Hematopoietic multipotent progenitor cell treated with erythropoietin and hydrocortisone succinate and interleukin-3 and kit ligand, for 15 days (in vitro differentiated cells): ENCODE measurements around the gene AIF1L.

Experiments
- DNase-seq: peaks from one replicate; pipeline ENCODE4 v3.0.0-alpha.2; 2015; ENCODE audit warnings: low spot score

AIF1L gene

DNA sequence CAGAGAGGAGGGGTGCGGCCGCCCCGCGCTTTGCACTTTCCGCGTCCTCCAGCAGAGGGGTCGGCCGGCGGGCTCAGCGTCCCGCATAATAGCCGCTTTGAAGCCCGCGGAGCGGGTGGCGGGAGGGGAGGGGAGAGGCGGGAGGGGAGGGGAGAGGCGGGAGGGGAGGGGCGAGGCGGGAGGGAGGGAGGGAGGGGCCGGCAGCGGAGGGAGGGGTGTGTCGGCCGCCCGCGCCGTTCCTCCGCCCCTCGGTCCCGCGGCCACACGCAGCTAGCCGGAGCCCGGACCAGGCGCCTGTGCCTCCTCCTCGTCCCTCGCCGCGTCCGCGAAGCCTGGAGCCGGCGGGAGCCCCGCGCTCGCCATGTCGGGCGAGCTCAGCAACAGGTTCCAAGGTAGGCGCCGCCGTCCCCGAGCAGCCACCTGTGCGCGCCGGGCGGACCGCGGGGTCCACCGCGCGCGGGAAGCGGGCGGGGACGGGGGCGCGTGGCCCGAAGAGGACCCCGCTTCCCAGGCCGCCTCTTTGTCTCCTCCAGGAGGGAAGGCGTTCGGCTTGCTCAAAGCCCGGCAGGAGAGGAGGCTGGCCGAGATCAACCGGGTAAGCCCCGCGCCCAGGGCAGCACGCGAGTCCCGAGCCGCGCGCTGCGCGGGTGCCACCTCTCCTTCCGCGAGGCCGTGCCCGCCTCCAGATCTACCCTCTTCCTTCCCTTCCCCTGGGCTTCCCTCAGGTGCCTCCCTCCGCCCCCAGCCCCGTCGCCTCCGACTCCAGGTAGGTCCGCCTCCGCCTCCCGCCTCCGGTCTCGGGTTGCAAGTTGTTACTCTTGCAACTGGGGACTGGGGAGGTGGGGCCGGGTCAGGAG lies at the start of gene AIF1L:
TSS of gene AIF1L (plus strand) at position 263 of the 857 bp plus-strand sequence. CDS start at position 362, 99 bp downstream.
- DNase-seq, result no peak

DNA sequence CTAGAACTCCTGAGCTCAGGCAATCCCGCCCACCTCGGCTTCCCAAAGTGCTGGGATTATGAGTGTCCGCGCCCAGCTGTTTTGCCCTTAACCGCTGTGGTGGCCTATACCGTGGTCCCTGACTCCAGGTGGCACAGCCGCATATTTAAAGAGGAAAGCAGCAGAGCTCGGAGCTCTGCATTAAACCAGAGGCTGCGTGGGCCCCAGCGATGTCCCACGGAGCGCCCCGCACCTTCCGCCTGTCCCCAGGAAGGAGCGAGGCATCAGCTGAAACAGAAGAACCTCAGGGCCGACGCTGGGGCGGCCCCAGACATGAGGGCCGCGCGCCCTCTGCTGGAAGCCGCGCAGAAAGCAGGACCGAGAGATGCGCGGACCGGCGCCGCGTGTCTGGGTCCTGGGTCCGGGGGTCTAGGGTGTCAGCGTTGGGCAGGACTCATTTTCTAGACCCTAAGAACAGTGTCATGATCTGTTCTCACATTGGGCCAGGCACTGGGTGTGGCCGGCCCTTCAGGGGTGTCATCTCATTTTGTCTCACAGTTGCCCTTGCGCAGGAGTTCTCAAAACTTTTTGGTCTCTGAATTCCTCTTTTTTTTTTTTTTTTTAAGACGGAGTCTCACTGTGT lies 49.6 kb upstream of the AIF1L start:
- DNase-seq, result peak; percentile 61

DNA sequence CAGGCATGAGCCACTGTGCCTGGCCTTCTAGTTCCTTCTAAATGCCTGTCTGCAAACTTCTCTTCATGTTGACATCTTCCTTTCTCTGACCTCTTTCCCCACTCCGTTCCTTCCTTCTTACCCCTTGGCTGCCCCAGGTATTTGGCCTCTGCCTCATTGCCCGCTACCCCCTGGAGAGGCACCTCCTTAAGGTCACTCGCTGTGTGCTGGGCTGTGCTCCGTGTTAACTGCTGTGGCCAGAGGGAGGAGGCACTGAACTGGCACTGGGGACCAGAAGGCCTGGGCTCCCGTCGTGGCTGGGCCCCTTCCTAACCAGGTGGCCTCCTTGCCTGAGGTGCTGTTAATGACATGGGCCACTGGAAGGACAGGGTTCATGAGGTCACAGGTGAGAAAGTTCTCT lies 48.0 kb upstream of the AIF1L start:
- DNase-seq, result no peak

DNA sequence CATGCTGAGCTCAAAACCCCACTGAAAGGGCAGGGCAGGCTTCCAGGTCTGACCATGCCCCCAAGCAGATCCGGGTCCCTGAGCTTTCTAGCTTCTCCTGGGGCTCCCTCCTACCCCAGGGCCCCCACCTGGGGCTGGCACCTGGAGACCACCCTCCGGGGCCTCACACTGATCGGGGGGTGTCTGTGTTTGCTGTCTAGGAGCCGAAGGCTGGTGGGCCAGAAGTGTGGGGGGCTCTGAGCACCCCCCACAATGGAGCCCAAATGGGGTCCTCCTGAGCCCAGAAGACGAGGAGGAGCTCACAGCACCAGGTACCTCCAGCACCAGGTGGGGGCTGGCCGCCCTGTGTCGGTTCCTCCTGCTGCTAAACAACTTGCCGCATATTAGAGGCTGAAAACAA lies 47.5 kb upstream of the AIF1L start:
- no peak for DNase-seq

DNA sequence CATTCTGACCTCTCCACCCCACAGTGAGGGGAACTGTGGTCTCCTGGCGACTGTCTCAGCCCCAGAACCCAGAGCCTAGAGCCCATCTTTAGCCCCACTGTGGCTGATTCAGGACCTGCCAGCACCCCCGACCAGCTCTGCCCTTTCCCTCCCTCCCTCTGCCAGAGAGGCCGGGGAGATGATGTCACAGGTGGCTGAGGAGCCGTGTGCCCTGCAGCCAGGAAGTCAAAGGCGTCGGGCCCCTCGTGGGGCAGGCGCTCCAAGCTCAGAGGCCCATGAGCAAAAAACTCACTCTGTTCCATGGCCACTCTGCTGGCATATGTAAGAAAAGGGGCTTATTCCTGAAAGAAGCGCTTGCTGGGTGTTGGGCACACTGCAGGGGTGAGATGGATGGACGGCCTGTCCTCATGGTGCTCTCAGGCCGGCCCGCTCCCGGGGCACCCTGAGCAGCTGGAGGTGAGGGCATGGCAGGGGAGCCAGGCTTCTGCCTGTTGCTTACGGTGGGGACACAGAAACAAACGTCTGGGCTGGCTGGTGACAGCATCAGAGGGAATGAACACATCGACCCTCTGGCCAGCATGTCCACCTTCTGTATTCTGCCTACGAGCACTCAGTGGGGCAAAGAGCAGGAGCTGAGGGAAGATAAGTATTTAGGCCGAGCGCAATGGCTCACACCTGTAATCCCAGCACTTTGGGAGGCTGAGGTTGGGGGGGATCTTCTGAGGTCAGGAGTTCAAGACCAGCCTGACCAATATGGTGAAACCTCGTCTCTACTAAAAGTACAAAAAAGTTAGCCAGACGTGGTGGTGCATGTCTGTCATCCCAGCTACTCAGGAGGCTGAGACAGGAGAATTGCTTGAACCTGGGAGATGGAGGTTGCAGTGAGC lies 46.3 kb upstream of the AIF1L start:
- no peak for DNase-seq

DNA sequence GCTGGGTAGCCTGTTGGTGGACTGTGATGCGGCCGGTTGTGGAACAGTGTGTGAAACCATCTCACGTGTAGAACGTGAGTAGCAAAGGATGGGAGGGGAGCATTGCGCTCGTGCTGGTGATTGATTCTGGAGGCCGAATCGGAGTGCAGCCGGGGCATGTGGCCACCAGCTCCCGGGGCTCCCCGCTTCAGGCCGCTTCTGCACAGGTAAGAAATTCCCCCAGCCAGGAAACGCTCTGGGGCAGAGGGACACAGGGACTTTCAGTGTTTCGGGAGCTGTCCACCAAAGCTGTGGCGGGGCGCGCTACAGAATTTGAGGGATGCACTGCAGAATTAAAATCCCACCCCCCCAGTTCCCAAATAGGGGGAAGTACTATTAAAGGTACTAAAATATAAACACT lies 45.5 kb upstream of the AIF1L start:
- no peak for DNase-seq

DNA sequence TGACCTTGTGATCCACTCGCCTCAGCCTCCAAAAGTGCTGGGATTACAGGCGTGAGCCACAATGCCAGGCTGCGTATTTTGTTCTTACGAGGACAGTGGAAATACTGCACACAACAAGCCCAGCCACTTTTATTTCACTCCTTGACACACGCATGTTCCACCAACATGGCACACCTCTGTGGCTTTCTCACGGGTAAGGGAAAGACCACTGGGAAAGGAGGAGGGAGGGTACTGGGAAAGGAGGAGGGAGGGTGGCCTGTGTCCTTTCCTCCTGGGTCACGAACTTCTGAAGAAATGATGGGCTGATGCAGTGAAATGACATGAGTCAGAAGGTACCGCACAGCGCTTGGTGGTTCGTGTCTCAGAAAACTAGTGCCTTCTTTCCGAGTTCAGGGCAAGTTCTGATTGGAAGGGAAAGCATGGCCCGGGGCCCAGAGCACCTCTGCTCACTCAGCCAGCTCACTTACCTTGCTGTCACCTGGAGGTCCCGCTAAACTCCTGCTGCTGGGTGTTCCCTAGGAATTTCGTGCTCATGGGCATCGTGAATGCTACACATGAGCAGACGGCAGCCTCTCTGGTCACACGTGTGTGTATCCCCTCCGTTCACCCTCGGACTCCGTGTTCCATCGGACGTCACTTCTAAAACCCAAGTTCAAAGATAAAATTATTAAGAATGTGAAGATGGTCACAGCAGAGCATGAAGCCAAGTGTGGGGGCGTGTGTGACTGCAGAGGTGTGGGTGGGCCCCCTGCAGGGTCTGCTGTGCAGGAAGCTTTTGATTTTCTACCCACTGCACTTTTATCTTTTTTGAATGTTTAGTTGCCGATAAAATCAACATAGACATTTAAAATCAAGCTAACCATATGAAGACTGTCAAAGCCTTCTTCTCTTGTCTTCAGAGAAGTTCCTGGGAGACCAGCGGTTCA lies 44.5 kb upstream of the AIF1L start:
- DNase-seq, result no peak

DNA sequence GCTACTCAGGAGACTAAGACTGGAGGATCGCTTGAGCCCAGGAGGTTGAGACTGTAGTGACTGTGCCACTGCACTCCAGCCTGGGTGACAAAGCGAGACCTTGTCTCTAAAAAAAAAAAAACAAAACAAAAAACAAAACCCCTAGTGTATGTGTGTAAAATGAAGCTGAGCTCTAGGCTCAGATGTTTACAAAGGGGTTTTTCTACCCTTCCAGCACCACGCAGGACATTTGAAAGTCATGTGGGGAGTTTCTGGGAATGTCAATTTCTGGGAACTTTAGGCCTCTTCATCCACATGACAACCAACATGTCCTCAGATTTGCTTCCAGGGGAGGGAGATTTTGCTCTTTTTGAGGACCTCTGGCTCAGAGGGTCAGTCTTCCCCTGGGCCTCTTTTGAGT lies 42.4 kb upstream of the AIF1L start:
- no peak for DNase-seq

DNA sequence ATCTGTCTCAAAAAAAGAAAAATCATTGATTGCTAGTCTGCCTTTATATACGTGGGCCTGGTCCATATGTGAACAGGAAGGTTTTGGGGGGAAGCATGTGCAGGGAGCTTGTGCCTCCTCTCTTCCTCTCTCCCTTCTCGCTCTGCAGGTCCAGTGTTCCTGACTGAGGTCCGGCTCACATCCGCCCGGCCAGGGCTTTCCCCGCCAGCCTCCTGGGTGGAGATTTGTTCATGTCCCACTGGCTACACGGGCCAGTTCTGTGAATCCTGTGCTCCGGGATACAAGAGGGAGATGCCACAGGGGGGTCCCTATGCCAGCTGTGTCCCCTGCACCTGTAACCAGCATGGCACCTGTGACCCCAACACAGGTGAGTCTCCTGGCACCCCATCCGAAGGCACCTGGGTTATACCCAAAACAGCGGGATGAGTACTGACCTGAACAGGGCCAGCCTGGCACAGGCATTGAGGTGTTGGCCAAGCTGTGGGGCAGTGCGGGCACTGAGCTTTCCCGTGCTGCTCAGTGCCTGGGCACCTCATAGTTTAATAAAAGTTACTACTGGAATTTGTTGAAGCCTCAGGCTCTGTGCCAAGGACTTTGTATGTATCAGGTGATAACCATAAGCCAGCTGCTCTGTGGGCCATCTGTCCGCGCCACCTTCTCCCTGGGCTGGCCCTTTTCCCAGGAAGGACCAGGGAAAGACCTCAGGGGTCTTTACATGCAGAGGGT lies 39.4 kb upstream of the AIF1L start:
- peak; percentile 14 for DNase-seq

DNA sequence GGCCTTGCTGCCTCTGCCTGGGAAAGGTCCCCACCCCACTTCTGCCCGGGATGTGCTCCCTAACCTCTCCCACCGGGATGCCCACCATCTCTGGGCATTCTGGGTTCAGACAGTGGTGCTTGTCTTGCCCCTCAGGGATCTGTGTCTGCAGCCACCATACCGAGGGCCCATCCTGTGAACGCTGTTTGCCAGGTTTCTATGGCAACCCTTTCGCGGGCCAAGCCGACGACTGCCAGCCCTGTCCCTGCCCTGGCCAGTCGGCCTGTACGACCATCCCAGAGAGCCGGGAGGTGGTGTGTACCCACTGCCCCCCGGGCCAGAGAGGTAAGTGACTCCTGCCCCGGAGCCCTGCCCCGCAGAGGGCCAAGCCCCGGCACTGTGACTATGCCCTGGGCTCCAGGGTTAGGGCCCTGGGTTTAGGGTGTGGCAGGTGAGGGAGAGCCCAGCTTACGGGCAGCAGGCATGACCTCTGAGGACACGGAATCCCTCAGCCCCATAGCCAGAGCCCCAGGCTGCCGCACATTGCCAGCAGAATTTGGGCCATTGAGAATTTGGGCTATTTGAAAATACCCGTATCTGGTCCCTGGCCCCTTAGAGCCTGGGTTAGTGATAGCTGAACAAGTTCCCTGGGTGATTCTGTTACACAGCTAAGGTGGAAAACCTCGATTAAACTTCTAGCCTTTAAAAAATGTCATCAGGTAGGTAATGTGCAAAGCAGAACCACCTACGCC lies 35.3 kb upstream of the AIF1L start:
- DNase-seq, result no peak

DNA sequence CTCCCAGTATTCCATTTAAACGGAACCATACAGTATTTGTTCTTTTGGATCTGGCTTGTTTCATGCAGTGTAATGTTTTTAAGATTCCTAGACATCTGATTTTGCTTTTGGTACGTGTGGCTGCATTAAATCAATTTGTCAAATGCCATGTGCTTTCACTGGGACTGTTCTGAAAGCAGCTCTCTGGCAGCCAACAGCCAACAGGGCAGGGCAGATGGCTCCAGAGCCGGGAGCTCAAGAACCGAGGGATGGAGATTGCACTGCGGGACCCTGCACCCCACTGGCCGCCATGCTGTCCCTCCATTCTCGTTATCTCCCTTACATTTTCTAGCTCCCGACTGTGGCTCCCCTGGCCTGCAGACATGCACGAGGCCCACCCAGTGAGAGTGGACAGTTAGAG lies 33.4 kb upstream of the AIF1L start:
- no peak for DNase-seq

DNA sequence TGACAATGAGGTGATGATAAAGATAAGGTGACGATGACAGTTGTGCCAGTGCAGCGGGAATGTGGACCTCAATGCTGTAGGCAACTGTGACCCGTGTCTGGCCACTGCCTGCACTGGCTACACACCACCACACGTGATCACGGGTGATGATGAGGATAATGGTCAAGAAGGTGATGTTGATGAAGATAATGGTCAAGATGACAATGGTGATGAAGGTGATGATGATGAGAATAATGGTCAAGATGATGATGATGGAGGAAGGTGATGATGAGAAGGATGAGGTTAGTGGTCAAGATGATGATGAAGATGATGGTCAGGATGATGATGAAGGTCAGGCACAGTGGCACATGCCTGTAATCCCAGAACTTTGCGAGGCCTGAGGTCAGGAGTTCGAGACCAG lies 30.7 kb upstream of the AIF1L start:
- no peak for DNase-seq

DNA sequence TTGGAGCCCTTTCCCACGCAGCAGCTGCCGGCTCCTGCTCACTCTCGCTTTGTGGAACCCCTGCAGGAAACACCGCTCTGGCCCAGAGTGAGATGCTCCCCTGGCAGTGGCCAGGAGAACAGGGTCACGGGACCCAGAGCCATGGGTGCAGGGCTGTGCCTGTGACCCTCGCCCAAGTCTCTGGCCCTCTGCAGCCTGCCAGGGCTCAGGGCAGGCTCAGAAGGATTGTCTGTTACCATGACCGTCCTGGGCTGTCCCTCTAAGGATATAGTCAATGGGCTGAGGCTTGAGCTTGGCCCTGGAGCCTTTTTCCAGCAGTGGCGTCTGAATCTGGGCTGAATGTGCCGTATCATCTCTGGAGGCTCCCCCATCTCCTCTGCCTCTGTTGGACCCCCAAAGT lies 28.7 kb upstream of the AIF1L start:
- no peak for DNase-seq

DNA sequence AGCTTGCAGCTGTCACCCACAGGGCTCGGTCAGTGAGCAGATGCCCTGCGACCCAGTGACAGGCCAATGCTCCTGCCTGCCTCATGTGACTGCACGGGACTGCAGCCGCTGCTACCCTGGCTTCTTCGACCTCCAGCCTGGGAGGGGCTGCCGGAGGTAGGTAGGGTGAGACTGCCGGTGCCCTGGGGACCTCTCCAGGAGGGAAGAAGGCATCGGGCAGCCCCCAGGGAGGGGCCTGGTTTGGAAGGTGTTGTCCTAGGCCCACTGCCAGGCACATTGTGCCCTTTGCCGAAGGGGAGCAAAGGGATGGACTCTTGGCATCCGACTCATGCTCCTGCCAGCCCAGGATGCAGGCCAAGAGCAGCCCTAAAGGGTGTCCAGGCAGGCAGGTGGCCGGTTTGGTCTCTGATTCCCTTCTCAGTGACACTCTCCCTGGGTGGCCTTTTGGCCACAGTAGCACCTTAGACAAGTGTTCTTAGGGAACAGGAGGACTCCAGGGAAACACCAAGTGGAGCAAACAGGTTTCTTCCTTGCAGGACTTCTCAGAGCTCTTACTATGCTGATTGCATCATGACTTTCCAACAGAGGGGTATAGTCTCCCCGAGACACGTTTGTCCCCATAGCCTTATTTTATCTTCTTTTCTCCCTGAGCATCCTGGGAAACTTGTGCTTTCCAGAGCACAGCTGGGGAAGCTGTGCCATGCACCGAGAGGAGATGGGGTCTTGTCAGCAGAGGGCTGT lies 28.1 kb upstream of the AIF1L start:
- no peak for DNase-seq

DNA sequence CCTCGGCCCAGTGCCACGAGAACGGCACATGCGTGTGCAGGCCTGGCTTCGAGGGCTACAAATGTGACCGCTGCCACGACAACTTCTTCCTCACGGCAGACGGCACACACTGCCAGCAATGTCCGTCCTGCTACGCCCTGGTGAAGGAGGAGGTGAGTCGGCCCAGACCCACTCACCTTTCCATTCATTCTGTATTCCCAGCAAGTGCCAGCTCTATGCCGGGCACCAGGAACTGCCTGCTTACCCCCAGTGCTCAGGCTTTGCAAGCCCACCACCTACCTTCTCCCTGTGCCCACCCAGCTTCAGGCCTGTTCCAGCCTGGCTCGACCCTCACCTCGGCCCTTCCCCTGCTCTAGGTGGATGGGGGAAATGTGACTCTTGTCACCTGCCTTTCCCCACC lies 26.6 kb upstream of the AIF1L start:
- DNase-seq, result no peak

DNA sequence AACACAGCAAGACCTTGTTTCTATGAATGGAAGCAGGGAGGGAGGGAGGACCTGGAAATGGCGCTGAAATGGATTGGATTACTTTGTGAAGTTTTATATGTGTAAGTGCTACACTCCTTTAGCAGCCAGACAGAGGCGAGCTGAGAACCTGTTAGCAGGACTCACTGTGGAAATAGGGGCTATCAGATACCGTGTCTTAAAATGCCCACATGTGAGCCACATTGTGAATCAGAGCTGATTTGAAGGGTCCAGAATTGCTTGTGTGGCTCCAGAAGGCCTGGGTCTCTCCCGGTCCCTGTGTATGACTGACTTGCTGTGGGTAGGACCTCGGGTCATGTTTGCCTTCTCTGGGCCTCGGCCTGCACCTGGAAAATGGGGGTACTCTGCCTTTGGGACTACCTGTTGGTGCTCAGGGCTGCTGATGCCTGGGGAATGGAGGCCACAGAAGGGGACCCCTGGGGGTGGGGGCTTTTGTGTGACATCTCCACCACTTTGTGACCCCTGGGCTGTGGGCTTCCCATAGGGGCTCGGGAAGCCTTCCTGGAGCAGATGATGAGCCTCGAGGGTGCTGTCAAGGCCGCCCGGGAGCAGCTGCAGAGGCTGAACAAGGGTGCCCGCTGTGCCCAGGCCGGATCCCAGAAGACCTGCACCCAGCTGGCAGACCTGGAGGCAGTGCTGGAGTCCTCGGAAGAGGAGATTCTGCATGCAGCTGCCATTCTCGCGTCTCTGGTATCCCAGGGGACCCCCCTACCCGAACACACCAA lies 24.0 kb upstream of the AIF1L start:
- DNase-seq, result no peak

DNA sequence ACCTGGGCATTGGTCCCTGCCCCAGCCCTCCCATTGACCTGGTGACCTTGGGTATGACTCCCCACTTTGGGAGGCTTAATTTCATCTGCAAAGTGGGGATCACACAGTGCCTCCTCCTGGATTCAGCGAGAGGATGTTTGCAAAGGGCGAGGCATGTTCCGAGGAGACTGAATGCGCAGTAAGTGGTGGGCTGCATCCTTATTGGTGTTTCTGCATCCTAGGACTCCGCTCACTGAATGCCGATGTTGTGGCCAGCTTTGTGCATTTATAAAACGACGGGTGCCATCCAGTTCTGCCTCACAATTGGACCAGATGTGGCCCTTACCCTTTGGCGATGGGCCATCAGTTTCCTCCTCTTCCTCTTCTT lies 23.5 kb upstream of the AIF1L start:
- no peak for DNase-seq

DNA sequence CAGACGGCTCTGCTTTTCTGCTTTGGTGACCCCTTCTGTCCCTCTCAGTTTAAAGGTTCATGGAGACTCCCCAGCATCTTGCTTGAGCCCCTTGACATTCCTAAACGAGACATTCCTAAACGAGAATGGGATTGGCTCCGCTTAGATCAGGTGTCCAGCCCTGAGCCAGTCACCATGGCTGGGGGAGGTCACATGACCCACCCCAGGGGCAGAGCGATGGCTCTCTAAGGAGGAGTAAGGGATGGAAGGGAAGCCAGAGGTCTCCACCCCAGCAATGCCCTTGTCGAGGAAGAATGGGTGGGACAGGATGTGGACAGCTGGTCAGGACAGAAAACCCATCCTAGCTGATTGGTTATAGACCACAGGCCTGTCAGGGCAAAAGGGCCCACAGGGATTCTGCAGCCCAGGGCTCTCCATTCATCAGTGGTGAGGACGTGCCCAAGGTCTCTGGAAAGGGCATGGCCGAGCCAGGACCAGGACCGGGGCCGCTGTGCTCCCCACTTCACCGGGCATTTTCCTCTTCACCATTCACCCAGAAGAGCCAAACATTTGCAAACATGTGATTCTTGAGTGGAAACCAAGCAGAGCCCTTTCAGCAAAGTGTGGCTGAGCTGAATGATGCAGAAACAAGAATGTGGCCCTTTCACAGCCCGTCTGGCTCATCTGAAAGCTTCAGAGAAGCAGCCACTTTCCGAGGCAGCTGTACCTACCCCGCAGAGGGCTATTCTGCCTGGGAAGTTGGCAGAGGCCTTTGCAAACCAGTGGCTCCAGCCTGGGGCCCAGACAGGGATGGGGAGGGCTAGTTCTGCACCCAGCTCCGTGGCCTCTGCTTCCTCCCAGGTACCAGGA lies 19.8 kb upstream of the AIF1L start:
- DNase-seq, result no peak
